ENCODE data around the gene GPR35.

GPR35 gene

GRCh38 chr2:240626531-240627300, 1.4 kb downstream of the GPR35 start:
- TF ChIP-seq CTCF (IDR thresholded peaks at IDR 0.05; ENCODE audit: control extremely low read depth, extremely low read depth, low read depth, missing control alignments): no peak
- DNase-seq (ENCODE audit: extremely low spot score): no peak
- ChIA-PET POLR2A (no interaction called here), CTCF (interaction anchor here (1.4 kb wide), 1 partner anchor 61 kb away, joined by 3 read pairs; no protein-coding TSS in a partner anchor)

- CTCF ChIA-PET: interaction anchor here (1.4 kb wide), 1 partner anchor 62 kb away, joined by 3 read pairs; no protein-coding TSS in a partner anchor
- POLR2A ChIA-PET: no interaction called here
- DNase-seq (ENCODE audit: extremely low spot score): no peak
- no peak for TF ChIP-seq CTCF (IDR thresholded peaks at IDR 0.05; ENCODE audit: control extremely low read depth, extremely low read depth, low read depth, missing control alignments)
These were observed 2.6 kb downstream of the GPR35 start for GRCh38 chr2:240627736-240628506.

- no peak for TF ChIP-seq CTCF (IDR thresholded peaks at IDR 0.05; ENCODE audit: control extremely low read depth, extremely low read depth, low read depth, missing control alignments)
- ChIA-PET CTCF (no interaction called here), POLR2A (no interaction called here)
- DNase-seq (ENCODE audit: extremely low spot score): no peak
These were observed 3.2 kb downstream of the GPR35 start for GRCh38 chr2:240628507-240628807.

GRCh38 chr2:240628808-240629618, 3.7 kb downstream of the GPR35 start:
- ChIA-PET POLR2A (no interaction called here), CTCF (no interaction called here)
- no peak for DNase-seq (ENCODE audit: extremely low spot score)
- TF ChIP-seq CTCF (IDR thresholded peaks at IDR 0.05; ENCODE audit: control extremely low read depth, extremely low read depth, low read depth, missing control alignments): no peak

GRCh38 chr2:240629619-240629967, 4.3 kb downstream of the GPR35 start:
- DNase-seq (ENCODE audit: extremely low spot score): no peak
- no peak for TF ChIP-seq CTCF (IDR thresholded peaks at IDR 0.05; ENCODE audit: control extremely low read depth, extremely low read depth, low read depth, missing control alignments)
- ChIA-PET POLR2A (no interaction called here), CTCF (no interaction called here)

- TF ChIP-seq CTCF (IDR thresholded peaks at IDR 0.05; ENCODE audit: control extremely low read depth, extremely low read depth, low read depth, missing control alignments): no peak
- CTCF ChIA-PET: no interaction called here
- POLR2A ChIA-PET: no interaction called here
- no peak for DNase-seq (ENCODE audit: extremely low spot score)
These were observed 4.9 kb downstream of the GPR35 start for GRCh38 chr2:240629968-240630770.

Measured in GM10248 (cell line).